GM12872 (cell line): ENCODE results near the gene PHLDA1.

Source experiments
- CTCF ChIP-seq: IDR thresholded peaks from 3 replicates; pipeline ENCODE4 v1.5.1; 2011; ENCODE audit warnings: low read depth, mild to moderate bottlenecking, low read length, moderate library complexity; ENCODE audit not compliant: insufficient read depth

The PHLDA1 gene

GRCh38 chr12:76031414-76032042, at the start of gene PHLDA1:
Gene PHLDA1 (minus strand): TSS chr12:76031776.
- TF ChIP-seq CTCF: peak; percentile 64

GRCh38 chr12:76080729-76081415, 49.3 kb upstream of the PHLDA1 start:
- TF ChIP-seq CTCF: peak; percentile 22; the same call in 1 of the 3 replicates

- no peak for TF ChIP-seq CTCF
These were observed 48.6 kb upstream of the PHLDA1 start for GRCh38 chr12:76080017-76080728.

GRCh38 chr12:76078748-76079147, 47.2 kb upstream of the PHLDA1 start:
- no peak for TF ChIP-seq CTCF

- no peak for TF ChIP-seq CTCF
These were observed 43.9 kb upstream of the PHLDA1 start for GRCh38 chr12:76075448-76075847.

- no peak for TF ChIP-seq CTCF
These were observed 43.2 kb upstream of the PHLDA1 start for GRCh38 chr12:76074701-76075336.

- TF ChIP-seq CTCF: no peak
These were observed 42.0 kb upstream of the PHLDA1 start for GRCh38 chr12:76073561-76073960.
